Caco-2 (cell line): ENCODE results near the gene DVL1. TPM values are rescaled to one million over a fixed set of nuclear protein-coding genes. Genes with fewer than 3 reads are reported as not detected.
A peak's percentile ranks its signal among the peaks of the same experiment; 100 is the strongest.

Source experiments
- BruUV-seq: library from RNA; stranded (reverse); fragments of 400-500 nt; replicated peaks from 2 replicates; lab custom pipeline; 2021; lab: Mats Ljungman, UMichigan
- CTCF ChIA-PET: fragments of 300-600 bp; sonication (Branson Sonifier 250); formaldehyde crosslinking; loops from one replicate; lab custom pipeline; 2022; ENCODE audit warnings: antibody characterized with exemption; lab: Charles Lee
- POLR2A ChIA-PET: fragments of 300-600 bp; sonication (Branson Sonifier 250); formaldehyde crosslinking; loops from one replicate; lab custom pipeline; 2022; ENCODE audit warnings: antibody characterized with exemption; lab: Charles Lee
- DNase-seq, 2 experiments: peaks; one replicate each; pipeline versions ENCODE4 v3.0.0 to v3.0.0-alpha.2; 2020 to 2022
- H3K27me3 ChIP-seq: replicated peaks from 2 replicates; pipeline ENCODE4 v1.6.0; 2011; ENCODE audit warnings: low read length; ENCODE audit not compliant: control insufficient read depth, insufficient read depth
- H3K36me3 ChIP-seq: 2 replicates; pipeline ENCODE4 v1.5.1; 2011; ENCODE audit warnings: low read length; ENCODE audit not compliant: control insufficient read depth, insufficient read depth
- H3K4me1 ChIP-seq: fragments of 250-450 bp; sonication (Bioruptor Pico); 2 replicates; pipeline ENCODE4 v1.5.1; 2020; ENCODE audit warnings: mild to moderate bottlenecking
- H3K4me3 ChIP-seq: 2 replicates; pipeline ENCODE4 v1.5.1; 2011; ENCODE audit warnings: low read depth, mild to moderate bottlenecking, control low read depth, low read length
- H3K9me3 ChIP-seq: fragments of 250-450 bp; sonication (Bioruptor Pico); 2 replicates; pipeline ENCODE4 v1.5.1; 2020; ENCODE audit warnings: mild to moderate bottlenecking, moderate library complexity
- H3K27ac Mint-ChIP-seq: one replicate; pipeline ENCODE4 v1.8.0; 2022; ENCODE audit warnings: mixed read lengths; ENCODE audit not compliant: unreplicated experiment
- H3K27me3 Mint-ChIP-seq: one replicate; pipeline ENCODE4 v1.8.0; 2022; ENCODE audit warnings: mixed read lengths; ENCODE audit not compliant: insufficient read depth, unreplicated experiment
- H3K36me3 Mint-ChIP-seq: one replicate; pipeline ENCODE4 v1.8.0; 2022; ENCODE audit warnings: mild to moderate bottlenecking, mixed read lengths; ENCODE audit not compliant: insufficient read depth, unreplicated experiment
- H3K4me1 Mint-ChIP-seq: one replicate; pipeline ENCODE4 v1.8.0; 2022; ENCODE audit warnings: low read depth, mixed read lengths; ENCODE audit not compliant: unreplicated experiment
- H3K4me3 Mint-ChIP-seq: one replicate; pipeline ENCODE4 v1.8.0; 2022; ENCODE audit warnings: mild to moderate bottlenecking, moderate library complexity, mixed read lengths; ENCODE audit not compliant: unreplicated experiment
- H3K9me3 Mint-ChIP-seq: one replicate; pipeline ENCODE4 v1.8.0; 2022; ENCODE audit warnings: mixed read lengths; ENCODE audit not compliant: unreplicated experiment
- intact Hi-C: fragments of 100-400 bp; cut with micrococcal nuclease; formaldehyde crosslinking; loops from one replicate; pipeline ENCODE4 v1.10.0; 2022; ENCODE audit not compliant: unreplicated experiment
- total RNA-seq: library from RNA; stranded (reverse); gene quantifications from 2 replicates; pipeline ENCODE4 v1.2.3, GENCODE V29; 2022
- TF ChIP-seq, protein P1 (sequence below), 2 experiments: fragments of 200-600 bp in 1 of 2; IDR thresholded peaks; 1 replicate in 1 of 2; 2 replicates in 1 of 2; pipeline versions ENCODE4 v1.5.1 to v1.8.0; 2011 to 2022; ENCODE audit warnings: antibody characterized with exemption in 1 of 2, control low read depth in 1 of 2, inconsistent platforms in 1 of 2, low read depth in 1 of 2, low read length in 1 of 2, mild to moderate bottlenecking in 1 of 2, moderate library complexity in 1 of 2; ENCODE audit not compliant: insufficient read depth in 1 of 2, severe bottlenecking in 1 of 2, unreplicated experiment in 1 of 2

DVL1 gene
- total RNA-seq, 1 experiment from 2014 or later, result 40.6 TPM

GRCh38 chr1:1374929-1375662, 25.9 kb upstream of the DVL1 start, which contains the start of gene AURKAIP1:
Gene AURKAIP1 (minus strand): TSS chr1:1375207. CDS start chr1:1374756, 451 bp downstream.
- H3K27ac Mint-ChIP-seq, result peak within 1 kb of the TSS; percentile 93
- ChIA-PET POLR2A (interaction anchor here (0.5 to 1.2 kb wide), 8 partner anchors 18 to 349 kb away, joined by 4 to 16 read pairs (median 5); partner anchors contain the start of genes CCNL2 and CDK11A), CTCF (interaction anchor here (0.6 to 1.3 kb wide), 3 partner anchors 21 to 170 kb away, joined by 4 to 10 read pairs (median 6); no protein-coding TSS in a partner anchor)
- H3K9me3 Mint-ChIP-seq, result no peaks in the 10 kb centered on the region
- Histone ChIP-seq H3K4me1 (peaks cover 6% of the 10 kb centered on the region), H3K9me3 (no peaks in the 10 kb centered on the region), H3K4me3 (peak within 1 kb of the TSS; percentile 84), H3K36me3 (no peaks in the 10 kb centered on the region), H3K27me3 (no peaks in the 10 kb centered on the region)
- H3K27me3 Mint-ChIP-seq, result no peaks in the 10 kb centered on the region
- intact Hi-C loops, result no loop called here
- DNase-seq, result peak; percentile 97 to 98
- no TSS peak for BruUV-seq
- TF ChIP-seq, protein P1, sequence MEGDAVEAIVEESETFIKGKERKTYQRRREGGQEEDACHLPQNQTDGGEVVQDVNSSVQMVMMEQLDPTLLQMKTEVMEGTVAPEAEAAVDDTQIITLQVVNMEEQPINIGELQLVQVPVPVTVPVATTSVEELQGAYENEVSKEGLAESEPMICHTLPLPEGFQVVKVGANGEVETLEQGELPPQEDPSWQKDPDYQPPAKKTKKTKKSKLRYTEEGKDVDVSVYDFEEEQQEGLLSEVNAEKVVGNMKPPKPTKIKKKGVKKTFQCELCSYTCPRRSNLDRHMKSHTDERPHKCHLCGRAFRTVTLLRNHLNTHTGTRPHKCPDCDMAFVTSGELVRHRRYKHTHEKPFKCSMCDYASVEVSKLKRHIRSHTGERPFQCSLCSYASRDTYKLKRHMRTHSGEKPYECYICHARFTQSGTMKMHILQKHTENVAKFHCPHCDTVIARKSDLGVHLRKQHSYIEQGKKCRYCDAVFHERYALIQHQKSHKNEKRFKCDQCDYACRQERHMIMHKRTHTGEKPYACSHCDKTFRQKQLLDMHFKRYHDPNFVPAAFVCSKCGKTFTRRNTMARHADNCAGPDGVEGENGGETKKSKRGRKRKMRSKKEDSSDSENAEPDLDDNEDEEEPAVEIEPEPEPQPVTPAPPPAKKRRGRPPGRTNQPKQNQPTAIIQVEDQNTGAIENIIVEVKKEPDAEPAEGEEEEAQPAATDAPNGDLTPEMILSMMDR (IDR thresholded peaks at IDR 0.05; ENCODE audit: insufficient read depth in 1 of 2, low read depth in 1 of 2, low read length in 1 of 2, severe bottlenecking in 1 of 2, unreplicated experiment in 1 of 2), result peak in 1 of 2 experiments; percentile 39
- no peaks in the 10 kb centered on the region for H3K4me1 Mint-ChIP-seq
- peak within 1 kb of the TSS; percentile 85 for H3K4me3 Mint-ChIP-seq
- H3K36me3 Mint-ChIP-seq, result peaks cover 16% of the 10 kb centered on the region

- Histone ChIP-seq H3K4me1 (peaks cover 6% of the 10 kb centered on the region), H3K36me3 (no peaks in the 10 kb centered on the region), H3K27me3 (no peaks in the 10 kb centered on the region), H3K4me3 (peak overlapping the region; percentile 84), H3K9me3 (no peaks in the 10 kb centered on the region)
- Mint-ChIP-seq H3K4me3 (peak overlapping the region; percentile 85), H3K27ac (peak overlapping the region; percentile 93), H3K9me3 (no peaks in the 10 kb centered on the region), H3K4me1 (no peaks in the 10 kb centered on the region), H3K27me3 (no peaks in the 10 kb centered on the region), H3K36me3 (peaks cover 16% of the 10 kb centered on the region)
- TF ChIP-seq, protein P1 (IDR thresholded peaks at IDR 0.05; ENCODE audit: insufficient read depth in 1 of 2, low read depth in 1 of 2, low read length in 1 of 2, severe bottlenecking in 1 of 2, unreplicated experiment in 1 of 2), result no peak
- POLR2A ChIA-PET, result interaction anchor here (0.9 to 1.2 kb wide), 2 partner anchors 25 to 240 kb away, joined by 6 to 16 read pairs; partner anchors contain the start of gene CCNL2
- CTCF ChIA-PET, result interaction anchor here (1.0 kb wide), 1 partner anchor 171 kb away, joined by 6 read pairs; no protein-coding TSS in a partner anchor
- no TSS peak for BruUV-seq
- intact Hi-C loops, result no loop called here
- DNase-seq, result no peak
Measured at GRCh38 chr1:1374589-1374928, 25.3 kb upstream of the DVL1 start.

- ChIA-PET CTCF (no interaction called here), POLR2A (interaction anchor here (1.1 kb wide), 1 partner anchor 49 kb away, joined by 3 read pairs; no protein-coding TSS in a partner anchor)
- Mint-ChIP-seq H3K4me1 (no peaks in the 10 kb centered on the region), H3K9me3 (no peaks in the 10 kb centered on the region), H3K4me3 (peak overlapping the region; percentile 85), H3K27ac (peak overlapping the region; percentile 93), H3K36me3 (peaks cover 16% of the 10 kb centered on the region), H3K27me3 (no peaks in the 10 kb centered on the region)
- intact Hi-C loops, result no loop called here
- TF ChIP-seq, protein P1 (IDR thresholded peaks at IDR 0.05; ENCODE audit: insufficient read depth in 1 of 2, low read depth in 1 of 2, low read length in 1 of 2, severe bottlenecking in 1 of 2, unreplicated experiment in 1 of 2), result no peak
- Histone ChIP-seq H3K4me3 (peak overlapping the region; percentile 84), H3K4me1 (peaks cover 6% of the 10 kb centered on the region), H3K9me3 (no peaks in the 10 kb centered on the region), H3K27me3 (no peaks in the 10 kb centered on the region), H3K36me3 (no peaks in the 10 kb centered on the region)
- DNase-seq, result no peak
- TSS peak; percentile 88 for BruUV-seq
Measured at GRCh38 chr1:1373815-1374588, 24.8 kb upstream of the DVL1 start.
